ENCODE measurements around the gene CKS1B. TPM values are rescaled to one million over a fixed set of nuclear protein-coding genes. Genes with fewer than 3 reads are reported as not detected.

CKS1B gene
- total and polyA plus RNA-seq, 9 of the 15 experiments (the other 6 are each of a cell fraction or from before 2014, with no cell fraction given): 215 to 1,103 (median 460) TPM

- TF ChIP-seq RREB1 (CRISPR knock-in tag; IDR thresholded peaks at IDR 0.05): no peak
- TF ChIP-seq BACH1 (tag; IDR thresholded peaks at IDR 0.05): no peak
- no peak for TF ChIP-seq BRF2 (IDR thresholded peaks at IDR 0.05; ENCODE audit: borderline replicate concordance, insufficient read depth, insufficient read length)
- TF ChIP-seq HNRNPH1 (optimal IDR thresholded peaks at IDR 0.05; ENCODE audit: low read depth, low read length): no peak
- no peak for TF ChIP-seq PBX2 (CRISPR knock-in tag; IDR thresholded peaks at IDR 0.05; ENCODE audit: low read depth)
- no peak for TF ChIP-seq PBX2 (tag; conservative IDR thresholded peaks at IDR 0.05; ENCODE audit: low read depth)
- TF ChIP-seq REST (IDR thresholded peaks at IDR 0.05; ENCODE audit: borderline replicate concordance): no peak
- TF ChIP-seq REST (CRISPR knock-in tag; IDR thresholded peaks at IDR 0.05; ENCODE audit: low read depth): no peak
These were observed 28.8 kb downstream of the CKS1B start (continued) for GRCh38 chr1:155003227-155003765.
